HG02623 (cell line): ENCODE measurements around the gene TAF10.
A peak's percentile ranks its signal among the peaks of the same experiment; 100 is the strongest.

Source experiments
- ATAC-seq: cut with Tn5 transposase; IDR thresholded peaks from one replicate; pipeline ENCODE4 v1.9.1; 2021; ENCODE audit warnings: moderate library complexity; ENCODE audit not compliant: unreplicated experiment

The TAF10 gene

DNA sequence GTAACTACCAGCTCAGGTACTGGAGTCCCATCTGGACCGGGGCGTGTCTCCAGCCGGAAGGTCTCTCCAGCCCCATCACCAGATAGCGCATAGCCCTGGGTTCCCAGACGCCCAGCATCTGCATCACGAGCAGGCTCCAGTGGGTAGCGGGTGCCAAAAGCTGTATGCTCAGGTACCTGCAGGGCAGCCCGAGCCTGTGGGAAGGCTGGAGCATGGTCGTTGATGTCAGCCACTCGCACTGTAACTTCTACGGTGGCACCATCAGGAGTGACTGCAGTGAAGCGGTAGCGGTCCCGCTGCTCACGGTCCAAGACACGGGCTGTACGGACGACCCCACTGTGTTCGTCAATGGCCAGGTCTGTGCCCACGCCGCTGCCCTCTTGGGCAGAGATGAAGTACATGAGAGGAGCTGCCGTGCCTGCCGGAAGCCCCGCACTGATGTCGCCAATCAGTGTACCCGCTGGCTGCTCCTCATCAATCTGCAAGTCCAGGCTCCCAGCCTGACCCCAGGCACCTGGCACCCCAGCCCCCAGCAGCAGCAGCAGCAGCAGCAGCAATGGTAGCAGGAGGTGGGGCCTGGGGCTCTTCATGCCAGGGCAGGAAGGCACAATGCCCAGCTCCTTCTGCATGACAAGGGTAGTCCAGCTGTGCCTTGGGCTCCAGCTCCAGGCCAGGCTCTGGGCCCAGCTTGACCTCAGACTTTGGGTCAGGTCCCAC, 29.1 kb upstream of the TAF10 start:
- no peak for ATAC-seq

DNA sequence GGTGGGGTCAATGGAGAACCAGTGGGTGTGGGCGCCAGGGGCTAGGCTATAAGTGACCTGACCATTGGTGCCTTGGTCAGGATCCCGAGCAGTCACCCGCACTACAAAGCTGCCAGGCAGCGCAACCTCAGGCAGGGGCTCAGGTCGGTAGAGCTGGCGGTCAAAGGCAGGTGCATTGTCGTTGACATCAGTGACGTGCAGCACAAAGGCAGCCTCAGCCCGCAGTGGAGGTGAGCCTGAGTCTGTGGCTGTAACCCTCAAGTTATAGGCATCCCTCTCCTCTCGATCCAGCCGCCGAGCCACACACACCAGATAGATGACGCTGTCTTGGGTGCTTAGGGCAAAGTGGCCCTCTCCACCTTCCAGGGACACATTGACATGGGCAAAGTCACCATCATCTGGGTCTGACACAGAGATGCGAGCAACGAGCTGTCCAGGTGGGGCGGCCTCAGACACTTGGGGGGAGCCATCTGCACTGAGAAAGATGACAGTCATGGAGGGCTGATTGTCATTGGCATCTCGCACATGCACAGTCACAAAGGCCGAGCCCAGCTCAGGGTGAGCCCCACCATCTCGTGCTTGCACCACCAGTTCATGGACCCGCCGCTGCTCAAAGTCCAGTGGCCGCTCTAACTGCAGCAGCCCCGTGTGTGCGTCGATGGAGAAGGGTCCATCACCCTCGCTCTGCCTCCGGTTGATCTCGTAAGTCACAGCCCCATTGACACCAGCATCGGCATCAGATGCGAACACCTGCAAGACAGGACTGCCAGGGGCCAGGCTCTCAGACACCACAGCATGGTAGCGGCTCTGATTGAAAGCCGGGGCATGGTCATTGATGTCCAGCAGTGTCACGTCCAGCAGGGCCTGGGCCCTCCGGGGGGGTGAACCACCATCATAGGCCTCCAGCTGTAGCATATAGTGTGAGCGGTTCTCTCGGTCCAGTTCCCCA, 28.3 kb upstream of the TAF10 start:
- ATAC-seq, result no peak

DNA sequence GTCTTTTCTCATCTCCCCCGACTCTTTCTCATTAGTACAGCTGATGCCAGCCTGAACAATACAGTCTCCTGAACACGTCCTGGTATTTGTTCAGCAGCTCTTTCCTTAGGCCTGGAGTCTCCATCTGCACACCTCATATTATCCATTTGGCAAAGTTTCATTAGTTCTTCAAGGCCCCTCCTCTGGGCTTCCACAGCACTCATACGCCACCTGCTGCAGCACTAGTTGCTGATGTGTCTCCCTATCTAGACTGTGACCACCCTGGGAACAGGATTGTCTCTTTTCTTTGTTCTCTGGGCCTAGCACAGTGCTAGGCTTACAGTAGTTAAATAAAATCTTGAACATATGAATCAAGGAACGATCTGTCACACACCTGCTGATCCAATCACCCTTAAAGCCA, 26.4 kb upstream of the TAF10 start:
- ATAC-seq, result no peak

DNA sequence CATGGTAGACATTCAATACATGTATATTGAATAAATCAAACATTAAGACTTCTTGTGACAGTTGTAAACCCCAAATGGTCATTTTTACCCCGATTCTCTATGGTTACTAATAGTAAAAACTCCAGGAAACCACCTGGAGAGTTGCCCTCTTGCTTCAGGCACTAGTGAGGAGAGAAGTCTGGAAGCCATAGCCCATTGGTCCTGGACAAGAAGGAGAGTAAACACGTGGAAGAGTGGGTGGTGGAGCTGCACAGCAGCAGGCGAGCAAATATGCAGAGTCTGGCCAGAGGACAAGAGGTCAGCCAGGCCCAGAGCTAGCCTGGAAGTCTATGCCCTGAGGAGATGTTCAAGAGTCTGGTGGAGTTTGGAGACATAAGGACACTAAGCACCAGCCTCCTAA, 25.9 kb upstream of the TAF10 start:
- no peak for ATAC-seq

DNA sequence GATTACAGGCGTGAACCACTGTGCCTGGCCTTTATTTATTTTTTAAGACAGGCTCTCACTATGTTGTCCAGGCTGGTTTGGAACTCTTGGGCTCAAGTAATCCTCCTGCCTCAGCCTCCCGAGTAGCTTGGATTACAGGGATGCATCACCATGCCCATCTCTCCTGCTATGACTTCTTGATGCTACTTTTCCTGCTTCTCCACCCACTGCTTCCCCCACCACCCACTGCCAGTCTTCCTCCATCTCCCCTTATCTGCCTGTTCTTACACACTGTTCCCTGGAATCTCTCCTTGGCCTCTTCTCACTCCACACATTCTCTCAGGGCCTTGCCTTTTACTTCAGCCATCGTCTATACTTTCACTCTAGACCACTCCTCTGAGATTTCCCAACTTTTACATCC, 24.5 kb upstream of the TAF10 start:
- no peak for ATAC-seq

DNA sequence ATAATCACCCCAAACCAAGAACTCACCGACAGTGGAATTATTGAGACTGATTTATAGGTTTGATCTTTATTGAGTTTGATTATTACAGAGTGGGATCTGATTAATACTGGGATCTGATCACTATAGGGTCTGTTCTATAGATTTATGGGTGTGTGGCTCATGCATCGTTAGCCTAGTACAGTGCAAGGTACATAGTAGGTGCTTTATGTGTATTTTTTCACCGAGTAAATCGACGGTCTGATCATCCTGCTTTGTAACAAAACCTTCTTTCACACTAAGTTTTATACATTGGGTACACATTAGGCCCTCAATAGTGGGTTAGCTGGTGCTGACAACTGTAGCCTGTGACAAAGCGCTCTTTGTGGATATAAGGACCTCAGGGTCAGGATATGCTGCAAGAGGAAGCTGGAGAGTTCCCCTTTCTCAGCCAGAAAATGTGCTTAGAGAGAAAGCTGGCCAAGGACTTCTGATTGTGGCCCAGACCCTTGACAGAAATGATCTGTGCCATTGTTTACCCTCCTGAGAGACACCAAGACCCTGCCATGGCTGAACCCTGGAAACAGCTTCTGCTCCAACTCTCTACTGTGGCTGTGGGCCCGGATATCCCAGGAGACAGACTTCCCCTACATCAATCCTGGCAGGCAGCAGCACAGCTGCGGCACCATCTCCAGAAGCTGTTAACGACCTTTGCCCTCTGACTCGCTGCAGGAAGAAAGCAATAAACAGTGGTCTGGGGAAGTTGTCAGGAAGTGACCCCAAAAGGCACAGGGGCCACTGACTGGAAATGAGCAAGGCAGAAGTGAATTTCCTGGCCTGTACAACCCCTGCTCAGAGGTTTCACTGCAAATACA, 23.3 kb upstream of the TAF10 start:
- no peak for ATAC-seq

DNA sequence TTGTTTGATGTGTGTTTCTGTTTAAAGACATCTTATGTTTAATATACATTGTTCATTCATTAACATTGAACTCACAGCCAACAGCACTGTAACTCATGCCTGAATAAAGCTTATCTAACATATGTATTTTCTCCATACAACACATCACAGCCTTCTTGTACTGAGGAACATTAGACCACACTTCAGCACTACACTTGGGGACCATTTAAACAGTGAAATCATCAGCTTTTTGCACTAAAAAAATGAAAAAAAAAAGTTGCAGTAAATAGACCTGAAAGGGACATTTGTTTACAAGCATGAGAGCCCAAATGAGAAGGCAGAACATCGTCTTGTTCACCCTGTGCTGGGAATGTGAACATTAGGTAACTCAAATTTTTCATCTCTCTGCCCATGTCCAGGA, 22.5 kb upstream of the TAF10 start:
- no peak for ATAC-seq

DNA sequence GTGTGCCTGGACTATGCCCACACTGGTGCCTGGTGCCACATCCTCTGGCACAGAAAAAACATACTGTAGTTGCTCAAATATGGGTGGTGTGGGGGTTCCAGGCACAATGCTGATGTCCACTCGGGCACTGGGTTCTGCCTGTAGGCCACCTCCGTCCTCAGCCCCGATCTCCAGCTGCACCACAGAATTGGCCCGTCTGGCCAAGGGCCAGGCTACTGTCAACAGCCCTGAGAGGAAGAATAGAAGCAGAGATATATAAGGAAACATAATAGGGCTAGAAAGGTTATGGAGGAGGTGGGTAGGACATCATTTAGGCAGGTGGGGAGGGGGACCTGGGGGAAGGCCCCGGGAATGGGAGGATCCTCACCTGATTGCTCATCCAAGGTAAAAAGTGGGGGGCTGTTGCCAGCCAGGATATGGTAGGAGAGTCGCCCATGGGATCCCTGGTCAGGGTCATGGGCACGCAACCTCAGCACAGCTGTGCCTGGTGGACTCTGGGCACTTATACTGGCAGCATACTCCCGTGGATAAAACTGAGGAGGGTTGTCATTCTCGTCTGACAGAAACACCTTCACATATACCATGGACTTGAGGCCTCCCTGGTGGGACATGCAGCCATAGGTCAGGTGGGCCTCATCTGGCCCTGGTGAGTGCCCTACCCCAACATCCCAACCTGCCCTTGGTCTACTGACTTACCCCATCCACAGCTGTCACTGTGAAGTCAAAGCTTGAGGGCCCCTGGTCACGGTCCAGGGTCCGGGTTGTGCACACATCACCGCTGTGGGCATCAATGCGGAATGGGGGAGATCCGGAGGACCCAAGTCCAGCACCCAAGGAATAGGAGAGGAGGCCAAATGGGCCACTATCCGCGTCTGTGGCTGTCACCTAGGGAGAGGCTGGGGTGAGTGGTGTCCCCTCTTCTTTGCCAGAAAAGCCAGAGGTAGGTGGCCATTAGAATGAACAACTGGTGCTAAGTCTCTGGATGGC, 21.7 kb upstream of the TAF10 start:
- no peak for ATAC-seq

DNA sequence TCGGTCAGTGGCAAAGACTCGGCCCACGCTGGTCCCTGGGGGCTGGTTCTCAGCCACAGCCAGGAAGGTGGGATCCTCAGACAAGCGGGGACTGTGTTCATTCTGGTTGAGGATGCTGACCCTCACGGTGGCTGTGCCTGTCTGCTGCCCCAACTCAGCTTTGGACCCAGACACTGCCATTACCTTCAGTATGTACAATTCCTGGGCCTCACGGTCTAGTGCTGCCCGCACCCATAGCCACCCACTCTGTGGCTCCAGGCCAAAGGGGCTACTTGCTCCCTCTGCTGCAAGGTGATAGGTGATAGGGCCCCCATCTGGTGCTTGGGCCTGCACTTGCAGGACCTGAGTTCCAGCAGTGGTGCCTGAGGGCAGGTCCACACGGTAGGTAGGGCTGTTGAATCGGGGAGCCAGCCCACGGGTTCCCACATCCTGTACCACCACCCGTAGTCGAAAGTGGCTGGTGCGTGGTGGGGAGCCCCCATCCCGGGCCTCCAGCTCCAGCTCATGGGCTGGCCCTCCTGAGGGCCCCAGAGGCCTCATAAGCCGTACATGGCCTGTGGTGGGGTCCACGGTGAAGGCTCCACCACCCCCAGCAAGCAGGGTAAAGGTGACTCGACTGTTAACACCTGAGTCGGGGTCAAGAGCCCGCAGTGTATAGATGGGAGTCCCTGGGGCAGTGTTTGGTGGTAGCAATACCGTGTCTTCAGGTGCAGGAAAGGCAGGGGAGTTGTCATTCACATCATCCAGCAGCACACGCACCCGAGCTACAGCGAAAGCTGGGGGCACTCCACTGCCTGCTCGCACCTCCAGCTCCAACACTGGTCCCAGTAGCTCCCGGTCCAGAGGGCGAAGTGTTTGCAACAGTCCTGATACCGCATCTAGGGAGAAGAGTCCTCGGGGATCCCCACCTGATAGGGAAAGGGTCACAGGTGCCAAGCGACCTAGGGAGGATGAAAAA, 20.4 kb upstream of the TAF10 start:
- no peak for ATAC-seq

DNA sequence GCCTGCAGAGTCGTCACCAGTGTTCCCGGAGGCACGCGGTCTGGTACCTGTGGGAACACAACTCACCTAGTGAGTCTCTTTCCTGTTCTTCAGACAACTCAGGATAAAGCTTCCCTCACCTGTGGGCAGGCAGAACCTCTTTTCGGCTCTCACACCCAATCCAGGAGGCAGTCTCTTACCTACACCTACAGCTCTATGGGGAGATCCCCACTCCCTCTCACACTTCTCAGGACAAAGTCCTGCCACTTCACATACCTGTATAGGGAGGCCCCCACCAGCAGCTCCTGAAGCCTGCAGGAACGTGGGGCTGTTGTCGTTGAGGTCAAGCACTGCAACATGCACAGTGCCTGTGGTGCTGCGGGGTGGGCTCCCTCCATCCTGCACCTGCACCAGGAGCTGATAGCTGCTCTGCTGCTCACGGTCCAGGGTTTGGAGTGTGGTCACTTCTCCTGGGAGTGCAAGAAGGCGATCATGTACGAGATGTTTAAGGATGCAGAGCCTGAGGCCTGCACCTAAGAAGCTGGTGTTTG, 19.4 kb upstream of the TAF10 start:
- ATAC-seq, result no peak

DNA sequence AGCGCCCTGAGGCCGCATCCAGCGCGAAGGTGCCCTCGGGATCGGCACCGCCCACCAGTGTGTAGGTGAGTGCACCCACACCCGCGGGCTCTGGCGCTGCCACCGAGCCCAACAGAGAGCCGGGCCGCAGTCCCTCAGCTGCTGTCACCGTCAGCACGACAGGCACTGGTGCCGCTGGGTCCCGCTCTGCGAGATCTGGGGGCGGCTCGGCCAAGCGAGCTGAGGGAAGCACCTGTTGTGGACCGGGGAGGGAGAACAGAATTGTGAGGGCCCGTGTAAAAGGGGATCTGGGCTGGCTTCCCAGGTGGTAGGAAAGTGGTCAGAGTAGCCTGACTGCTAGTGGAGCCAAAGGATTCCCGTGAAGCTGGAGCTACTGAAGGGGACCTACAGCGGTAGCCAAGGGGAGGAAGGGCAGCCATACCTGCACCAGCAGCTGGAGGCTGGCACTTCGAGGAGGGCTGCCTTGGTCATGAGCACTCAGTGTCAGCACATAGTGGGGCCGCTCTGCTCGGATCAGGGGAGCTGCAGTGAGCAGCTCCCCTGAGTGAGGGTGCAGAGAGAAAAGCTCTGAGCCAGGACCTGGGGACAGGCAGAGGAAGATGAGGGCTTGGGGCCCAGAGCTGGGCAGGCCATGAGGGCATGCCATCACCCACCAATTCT, 18.7 kb upstream of the TAF10 start:
- ATAC-seq, result no peak

DNA sequence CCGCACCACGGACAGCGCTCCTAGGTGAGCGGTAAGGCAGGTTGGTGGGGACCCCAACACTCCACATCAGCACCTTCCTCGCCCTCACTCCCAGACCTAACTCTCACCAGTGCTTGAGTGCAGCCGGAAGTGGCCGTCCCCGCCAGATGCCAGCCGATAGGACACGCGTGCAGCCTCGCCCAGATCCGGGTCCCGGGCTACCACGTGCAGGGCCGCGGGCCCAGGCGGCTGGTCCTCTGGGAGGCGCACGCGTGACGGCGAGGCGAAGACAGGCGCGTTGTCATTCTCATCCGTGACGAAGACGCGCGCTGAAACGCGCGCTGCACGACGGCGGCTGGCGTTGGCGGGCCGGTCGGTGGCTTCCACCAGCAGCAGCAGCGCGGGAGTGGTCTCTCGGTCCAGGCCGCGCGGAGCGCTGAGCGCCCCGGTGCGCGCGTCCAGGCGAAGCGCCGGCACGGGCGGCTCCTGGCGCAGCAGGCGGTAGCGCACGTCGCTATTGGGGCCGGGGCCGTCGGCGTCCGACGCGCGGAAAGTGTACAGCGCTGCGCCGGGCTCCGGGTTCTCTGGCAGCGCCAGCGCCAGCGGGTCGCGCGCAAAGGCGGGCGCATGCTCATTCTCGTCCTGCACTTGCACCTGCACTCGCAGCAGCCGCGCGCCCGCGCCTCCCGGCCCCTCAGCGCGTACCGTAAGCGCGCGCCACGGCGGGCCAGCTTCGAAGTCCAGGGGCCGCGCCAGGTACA, 18.0 kb upstream of the TAF10 start:
- ATAC-seq, result no peak

DNA sequence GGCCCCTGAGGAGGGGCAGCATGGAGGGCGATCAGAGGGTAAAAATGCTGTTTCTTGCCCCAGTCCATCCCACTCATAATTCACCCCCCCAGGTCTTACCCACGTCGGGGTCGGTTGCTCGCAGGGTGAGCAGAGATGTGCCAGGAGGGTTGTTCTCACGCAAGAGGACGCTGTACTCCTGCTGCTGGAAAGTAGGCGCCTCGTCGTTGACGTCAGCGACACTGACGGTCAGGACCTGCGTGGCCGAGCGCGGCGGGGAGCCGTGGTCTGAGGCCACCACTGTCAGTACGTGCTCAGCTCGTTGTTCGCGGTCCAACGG, 17.5 kb upstream of the TAF10 start:
- ATAC-seq, result no peak

DNA sequence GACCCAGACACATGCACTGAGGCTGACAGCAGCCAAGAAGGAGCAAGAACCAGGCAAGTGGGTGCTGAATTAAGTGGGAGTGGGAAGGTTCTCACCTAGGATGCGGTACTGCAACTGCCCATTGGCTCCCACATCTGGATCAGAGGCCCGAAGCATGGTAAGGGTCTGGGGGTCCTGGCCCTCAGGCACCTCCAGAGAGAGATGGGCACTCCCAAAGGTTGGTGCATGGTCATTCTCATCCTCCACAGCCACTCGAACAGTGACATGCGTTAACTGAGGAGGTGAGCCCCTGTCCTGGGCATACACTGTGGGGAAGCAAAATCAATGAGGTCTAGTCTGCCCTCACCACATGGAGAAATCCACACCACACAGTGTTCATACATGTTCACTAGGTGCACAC, 16.5 kb upstream of the TAF10 start:
- ATAC-seq, result no peak

DNA sequence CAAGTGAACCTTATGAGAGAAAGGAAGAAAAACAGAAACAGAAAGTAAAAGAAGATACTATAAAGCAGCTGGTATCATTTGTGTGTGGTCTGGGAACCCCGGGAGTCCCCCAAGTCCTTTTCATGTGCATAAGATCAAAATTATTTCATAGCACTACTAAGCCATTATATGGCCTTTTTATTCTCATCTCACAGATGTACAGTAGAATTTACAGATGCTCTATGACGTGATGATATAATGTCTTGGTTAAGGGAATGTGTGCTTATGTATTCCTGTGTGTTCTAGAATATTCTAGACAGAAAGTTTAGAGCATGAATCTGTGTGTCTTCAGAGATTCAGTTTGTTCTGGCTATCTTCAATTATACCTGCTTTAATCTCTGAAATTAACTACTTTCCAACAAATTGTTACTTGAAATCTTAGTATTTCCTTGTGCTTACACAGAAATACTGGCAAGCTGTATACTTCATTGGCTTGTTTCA, 15.8 kb upstream of the TAF10 start:
- ATAC-seq, result peak; percentile 75

DNA sequence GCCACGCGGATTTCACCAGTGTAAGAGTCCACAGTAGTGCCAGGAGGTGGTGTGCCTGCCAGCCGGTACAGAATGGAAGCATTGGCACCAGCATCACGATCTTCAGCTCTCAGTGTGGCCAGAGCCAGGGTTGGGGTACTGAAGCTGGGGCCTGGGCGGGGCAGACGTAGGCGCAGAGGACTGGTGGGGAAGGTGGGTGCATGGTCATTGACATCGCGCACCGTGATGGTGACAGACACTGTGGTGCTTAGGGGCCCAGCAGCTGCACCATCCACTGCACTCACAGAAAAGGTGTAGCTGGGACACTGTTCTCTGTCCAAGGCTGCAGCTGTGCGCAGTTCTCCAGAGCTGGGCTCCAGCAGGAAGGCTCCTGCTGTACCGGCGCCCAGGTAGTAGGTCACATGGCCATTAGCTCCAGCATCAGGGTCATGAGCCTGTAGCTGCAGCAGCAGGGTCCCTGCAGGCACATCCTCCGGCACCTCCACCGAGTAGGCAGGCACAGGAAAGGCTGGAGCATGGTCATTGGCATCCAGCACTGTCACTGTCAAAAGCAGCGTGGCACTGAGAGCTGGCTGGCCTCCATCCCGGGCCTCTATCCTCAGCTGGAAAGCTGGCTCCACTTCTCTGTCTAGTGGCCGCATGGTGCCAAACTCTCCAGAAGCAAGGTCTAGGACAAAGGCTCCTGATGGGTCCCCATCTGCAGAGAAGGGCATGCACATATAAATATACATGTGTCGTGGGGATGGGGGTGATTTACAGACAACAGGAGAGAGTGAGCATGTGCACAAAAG, 15.2 kb upstream of the TAF10 start:
- ATAC-seq, result no peak
